KMS-11 (cell line): Measurements from ENCODE around the gene HGS.

Source experiments
- H2AFZ ChIP-seq: fragments of 200-600 bp; sonication (generic); 2 replicates; pipeline ENCODE4 v1.6.1; 2016; ENCODE audit warnings: antibody characterized with exemption, mixed run types, low read depth
- H3K27ac ChIP-seq: fragments of 200-600 bp; sonication (generic); 2 replicates; pipeline ENCODE4 v1.6.1; 2016; ENCODE audit warnings: mild to moderate bottlenecking, mixed run types
- H3K27me3 ChIP-seq: fragments of 200-600 bp; sonication (generic); 2 replicates; pipeline ENCODE4 v1.6.1; 2017; ENCODE audit warnings: mild to moderate bottlenecking, low read depth, mixed run types, moderate library complexity; ENCODE audit not compliant: insufficient read depth
- H3K36me3 ChIP-seq: fragments of 200-600 bp; sonication (generic); 2 replicates; pipeline ENCODE4 v1.6.1; 2017; ENCODE audit warnings: mild to moderate bottlenecking, mixed run types; ENCODE audit not compliant: insufficient read depth
- H3K4me1 ChIP-seq: fragments of 200-600 bp; sonication (generic); 2 replicates; pipeline ENCODE4 v1.6.1; 2016; ENCODE audit warnings: mild to moderate bottlenecking, low read depth, mixed run types; ENCODE audit not compliant: poor library complexity, severe bottlenecking
- H3K4me2 ChIP-seq: fragments of 200-600 bp; sonication (generic); 2 replicates; pipeline ENCODE4 v1.7.0; 2016; ENCODE audit warnings: mild to moderate bottlenecking, mixed run types
- H3K4me3 ChIP-seq: fragments of 200-600 bp; sonication (generic); IDR thresholded peaks from 2 replicates; pipeline ENCODE4 v1.6.1; 2017; ENCODE audit warnings: low read depth, low read length, mixed read lengths; ENCODE audit not compliant: insufficient read depth
- H3K79me2 ChIP-seq: fragments of 200-600 bp; sonication (generic); 2 replicates; pipeline ENCODE4 v1.6.1; 2016; ENCODE audit warnings: low read depth, mixed run types; ENCODE audit not compliant: insufficient read depth
- H3K9ac ChIP-seq: fragments of 200-600 bp; sonication (generic); 2 replicates; pipeline ENCODE4 v1.6.1; 2016; ENCODE audit warnings: mild to moderate bottlenecking, mixed run types
- H4K20me1 ChIP-seq: fragments of 200-600 bp; sonication (generic); 2 replicates; pipeline ENCODE4 v1.6.1; 2016; ENCODE audit warnings: mild to moderate bottlenecking, mixed run types; ENCODE audit not compliant: insufficient read depth
- CTCF ChIP-seq: fragments of 200-600 bp; sonication (generic); conservative IDR thresholded peaks from 2 replicates; pipeline ENCODE4 v1.6.1; 2017; ENCODE audit warnings: low read depth, mild to moderate bottlenecking, antibody characterized with exemption, low read length, moderate library complexity, mixed read lengths

The HGS gene

GRCh38 chr17:81711814-81712467 is 28.1 kb downstream of the HGS start, which contains the start of gene SLC25A10:
TSS of gene SLC25A10 (plus strand) at chr17:81712284. CDS start at chr17:81712427, 143 bp downstream.
- TF ChIP-seq CTCF = no peak
- Histone ChIP-seq H3K9ac (peak within 1 kb of the TSS; percentile 57), H3K4me1 (peaks cover 32% of the 10 kb centered on the region)

GRCh38 chr17:81712468-81713003 is 28.7 kb downstream of the HGS start:
- Histone ChIP-seq H3K36me3 (peaks cover 1% of the 10 kb centered on the region; the same call in 1 of the 2 replicates), H3K4me1 (peaks cover 32% of the 10 kb centered on the region), H3K27me3 (no peaks in the 10 kb centered on the region), H3K27ac (peak overlapping the region; percentile 31; the same call in 1 of the 2 replicates), H3K4me2 (peak overlapping the region; percentile 99), H3K9ac (peak overlapping the region; percentile 57), H4K20me1 (no peaks in the 10 kb centered on the region), H3K4me3 (no peak overlapping the region), H3K79me2 (peaks cover 27% of the 10 kb centered on the region), H2AFZ (no peak overlapping the region)
- TF ChIP-seq CTCF = no peak; the same call in 1 of the 2 replicates

More at GRCh38 chr17:81711814-81712467, 28.1 kb downstream of the HGS start, which contains the start of gene SLC25A10:
- Histone ChIP-seq H3K4me3 (no peak within 1 kb of the TSS), H3K27me3 (no peaks in the 10 kb centered on the region), H3K36me3 (peaks cover 6% of the 10 kb centered on the region; the same call in 1 of the 2 replicates), H2AFZ (peak within 1 kb of the TSS; percentile 24; the same call in 1 of the 2 replicates), H3K79me2 (peaks cover 27% of the 10 kb centered on the region), H3K27ac (peak within 1 kb of the TSS; percentile 78), H3K4me2 (peak within 1 kb of the TSS; percentile 99), H4K20me1 (no peaks in the 10 kb centered on the region)

- Histone ChIP-seq H3K79me2 (peaks cover 27% of the 10 kb centered on the region), H3K27ac (peak overlapping the region; percentile 31; the same call in 1 of the 2 replicates), H4K20me1 (no peaks in the 10 kb centered on the region), H3K36me3 (peaks cover 4% of the 10 kb centered on the region; the same call in 1 of the 2 replicates), H3K9ac (peak overlapping the region; percentile 57), H3K4me2 (peak overlapping the region; percentile 99), H3K4me3 (no peak overlapping the region), H3K4me1 (peaks cover 32% of the 10 kb centered on the region), H3K27me3 (no peaks in the 10 kb centered on the region), H2AFZ (no peak overlapping the region)
- TF ChIP-seq CTCF = no peak
Measured at GRCh38 chr17:81713004-81713555, 29.3 kb downstream of the HGS start.

GRCh38 chr17:81713556-81714411 is 30.0 kb downstream of the HGS start:
- no peaks in the 10 kb centered on the region for H4K20me1 ChIP-seq
- no peaks in the 10 kb centered on the region for H3K27me3 ChIP-seq
- peaks cover 4% of the 10 kb centered on the region; the same call in 1 of the 2 replicates for H3K36me3 ChIP-seq
- peaks cover 32% of the 10 kb centered on the region for H3K4me1 ChIP-seq
- no peak overlapping the region for H2AFZ ChIP-seq
- peaks cover 27% of the 10 kb centered on the region for H3K79me2 ChIP-seq
- H3K4me2 ChIP-seq = peak overlapping the region; percentile 99
- H3K4me3 ChIP-seq = no peak overlapping the region
- no peak overlapping the region for H3K27ac ChIP-seq
- no peak for TF ChIP-seq CTCF
- H3K9ac ChIP-seq = peak overlapping the region; percentile 57; the same call in 1 of the 2 replicates
